Gastrocnemius medialis (tissue), 4 donors: ENCODE measurements around the gene DBNL. TPM values are rescaled to one million over a fixed set of nuclear protein-coding genes. Genes with fewer than 3 reads are reported as not detected.
A peak's percentile ranks its signal among the peaks of the same experiment; 100 is the strongest.

Experiments used
- ATAC-seq, 2 donors: fragments of 150-250 bp; one replicate each; pipeline ENCODE4 v1.9.1; 2016
- DNase-seq, 2 donors: peaks; one replicate each; pipeline ENCODE4 v3.0.0-alpha.2; 2019
- H3K27ac ChIP-seq, 4 donors: fragments of 200-600 bp; sonication (generic); 1 replicate in 1 of 4; 2 replicates in 3 of 4; pipeline ENCODE4 v1.5.1; 2016 to 2018; ENCODE audit warnings: mild to moderate bottlenecking in 2 of 4, moderate library complexity in 1 of 4
- H3K27me3 ChIP-seq, 3 donors: fragments of 200-600 bp; sonication (generic) in 2 of 3; 1 replicate in 1 of 3; 2 replicates in 2 of 3; pipeline versions ENCODE4 v1.5.1 to v1.6.0; 2016 to 2019; ENCODE audit warnings: mild to moderate bottlenecking in 1 of 3, moderate library complexity in 1 of 3
- H3K36me3 ChIP-seq, 2 donors: fragments of 200-600 bp; sonication (generic) in 1 of 2; one replicate each; pipeline ENCODE4 v1.5.1; 2017 to 2018
- H3K4me1 ChIP-seq, 2 donors: fragments of 200-600 bp; sonication (generic) in 1 of 2; one replicate each; pipeline ENCODE4 v1.5.1; 2016 to 2017; ENCODE audit warnings: mild to moderate bottlenecking in 2 of 2
- H3K4me3 ChIP-seq, 4 donors: fragments of 200-600 bp; sonication (generic) in 3 of 4; 1 replicate in 1 of 4; 2 replicates in 3 of 4; pipeline ENCODE4 v1.5.1; 2016 to 2019; ENCODE audit warnings: mild to moderate bottlenecking in 2 of 4
- H3K9me3 ChIP-seq, 3 donors: fragments of 200-600 bp; sonication (generic) in 2 of 3; 1 replicate in 1 of 3; 2 replicates in 2 of 3; pipeline ENCODE4 v1.5.1; 2016 to 2019
- POLR2A ChIP-seq, 2 donors: fragments of 450-650 bp; IDR thresholded peaks; one replicate each; pipeline ENCODE4 v1.6.1; 2017; ENCODE audit warnings: antibody characterized with exemption in 2 of 2, mild to moderate bottlenecking in 2 of 2, moderate library complexity in 2 of 2
- in situ Hi-C, 4 donors: fragments of 200-750 bp; cut with MboI; loops; one replicate each; pipeline versions ENCODE4 v1.15.0 to v1.8.0; 2017; ENCODE audit warnings: low sequenced_read_pairs in 4 of 4
- intact Hi-C: fragments of 100-400 bp; cut with DNase I; formaldehyde crosslinking; loops from one replicate; pipeline ENCODE4 v1.15.1; 2023; ENCODE audit warnings: low total_unique reads
- total RNA-seq, 4 donors: library from RNA; depleted of rRNA; stranded (reverse); fragments of >200 nt; gene quantifications; one replicate each; pipeline versions ENCODE4 v1.1.0 to v1.2.3, GENCODE V29; 2016
- TF ChIP-seq, protein P1 (sequence below), 5 experiments: fragments of 450-650 bp in 3 of 5; fragments of 200-600 bp in 2 of 5; sonication (generic) in 2 of 5; IDR thresholded peaks in 4 of 5; conservative IDR thresholded peaks in 1 of 5; 1 replicate in 4 of 5; 2 replicates in 1 of 5; pipeline ENCODE4 v1.5.1; 2016 to 2019; ENCODE audit warnings: antibody characterized with exemption in 5 of 5, mild to moderate bottlenecking in 3 of 5, moderate library complexity in 3 of 5

DBNL gene
- total RNA-seq, 4 donors from 2014 or later, result 48.0 to 77.2 (median 56.0) TPM

DNA sequence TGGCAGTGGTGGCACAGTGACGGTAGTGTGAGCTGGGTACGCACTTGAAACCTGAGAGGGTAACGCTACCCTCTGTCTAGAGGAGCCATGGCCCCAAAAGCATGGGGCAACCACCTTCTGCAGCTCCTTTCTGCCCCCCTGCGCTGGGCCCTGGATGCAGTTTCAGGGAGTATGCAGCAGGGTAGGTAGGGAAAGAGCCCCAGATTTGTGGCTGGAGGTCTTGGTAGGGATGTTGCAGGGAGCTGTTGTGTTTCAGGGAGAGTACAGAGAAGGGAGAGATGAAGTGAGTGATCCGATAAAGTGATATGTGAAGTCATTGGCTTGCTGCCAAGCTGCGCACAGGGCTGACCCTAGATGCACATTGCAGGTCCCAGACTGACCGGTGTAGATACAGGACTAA is 23.6 kb downstream of the DBNL start:
- TF ChIP-seq, protein P1, sequence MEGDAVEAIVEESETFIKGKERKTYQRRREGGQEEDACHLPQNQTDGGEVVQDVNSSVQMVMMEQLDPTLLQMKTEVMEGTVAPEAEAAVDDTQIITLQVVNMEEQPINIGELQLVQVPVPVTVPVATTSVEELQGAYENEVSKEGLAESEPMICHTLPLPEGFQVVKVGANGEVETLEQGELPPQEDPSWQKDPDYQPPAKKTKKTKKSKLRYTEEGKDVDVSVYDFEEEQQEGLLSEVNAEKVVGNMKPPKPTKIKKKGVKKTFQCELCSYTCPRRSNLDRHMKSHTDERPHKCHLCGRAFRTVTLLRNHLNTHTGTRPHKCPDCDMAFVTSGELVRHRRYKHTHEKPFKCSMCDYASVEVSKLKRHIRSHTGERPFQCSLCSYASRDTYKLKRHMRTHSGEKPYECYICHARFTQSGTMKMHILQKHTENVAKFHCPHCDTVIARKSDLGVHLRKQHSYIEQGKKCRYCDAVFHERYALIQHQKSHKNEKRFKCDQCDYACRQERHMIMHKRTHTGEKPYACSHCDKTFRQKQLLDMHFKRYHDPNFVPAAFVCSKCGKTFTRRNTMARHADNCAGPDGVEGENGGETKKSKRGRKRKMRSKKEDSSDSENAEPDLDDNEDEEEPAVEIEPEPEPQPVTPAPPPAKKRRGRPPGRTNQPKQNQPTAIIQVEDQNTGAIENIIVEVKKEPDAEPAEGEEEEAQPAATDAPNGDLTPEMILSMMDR (IDR thresholded peaks at IDR 0.05 in 4 of 5, conservative IDR thresholded peaks at IDR 0.05 in 1 of 5), result no peak
- no peak for TF ChIP-seq POLR2A (IDR thresholded peaks at IDR 0.05)
- peak; percentile 17 to 20 for ATAC-seq
- no peaks in the 10 kb centered on the region for H3K36me3 ChIP-seq
- in situ Hi-C loops, result no loop called here
- DNase-seq, result peak in 1 of 2 donors; percentile 59
- intact Hi-C loops, result loop anchor here (5.0 kb wide), 2 partner anchors 254 to 514 kb away; partner anchors contain the start of gene TMED4
- peaks cover 60 to 73% of the 10 kb centered on the region in 2 donors for H3K4me1 ChIP-seq
- H3K27ac ChIP-seq, result peak overlapping the region in 3 of 4 donors; percentile 88 to 95 (median 93)
- no peak overlapping the region for H3K4me3 ChIP-seq
- H3K27me3 ChIP-seq, result no peaks in the 10 kb centered on the region
- H3K9me3 ChIP-seq, result no peaks in the 10 kb centered on the region

DNA sequence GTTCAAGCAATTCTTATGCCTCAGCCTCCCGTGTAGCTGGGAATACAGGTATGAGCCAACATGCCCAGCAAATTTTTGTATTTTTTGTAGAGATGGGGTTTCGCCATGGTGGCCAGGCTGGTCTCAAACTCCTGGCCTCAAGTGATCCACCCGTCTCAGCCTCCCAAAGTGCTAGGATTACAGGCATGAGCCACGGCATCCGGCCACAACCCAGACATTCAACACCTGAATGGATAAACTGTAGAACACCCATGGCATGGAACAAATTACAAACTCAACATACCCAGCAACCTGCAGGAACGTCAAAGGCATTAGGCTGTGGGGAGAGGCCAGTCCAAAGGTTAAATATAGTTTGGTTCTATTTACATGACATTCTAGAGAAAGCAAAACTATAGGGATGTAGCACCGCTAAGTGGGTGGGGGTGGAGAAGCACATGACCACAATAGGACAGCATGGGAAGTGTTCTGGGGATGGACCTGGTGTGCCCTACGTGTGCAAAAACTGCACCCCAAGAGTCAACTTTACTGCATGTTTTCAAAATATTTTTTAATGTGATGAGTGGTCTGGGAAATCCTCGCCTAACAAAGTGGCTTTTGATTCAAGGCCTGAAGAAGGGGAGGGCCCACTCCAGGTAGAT is 27.3 kb downstream of the DBNL start:
- H3K4me1 ChIP-seq, result peaks cover 38 to 46% of the 10 kb centered on the region in 2 donors
- DNase-seq, result no peak
- no peak for ATAC-seq
- intact Hi-C loops (no loop called here), in situ Hi-C loops (no loop called here)
- H3K27ac ChIP-seq, result peak overlapping the region; percentile 71 to 87 (median 81)
- no peak overlapping the region for H3K4me3 ChIP-seq
- peaks cover 0 to 14% of the 10 kb centered on the region in 2 donors for H3K36me3 ChIP-seq
- no peaks in the 10 kb centered on the region for H3K9me3 ChIP-seq
- H3K27me3 ChIP-seq, result no peaks in the 10 kb centered on the region
- TF ChIP-seq POLR2A (IDR thresholded peaks at IDR 0.05), result no peak
- TF ChIP-seq, protein P1 (IDR thresholded peaks at IDR 0.05 in 4 of 5, conservative IDR thresholded peaks at IDR 0.05 in 1 of 5), result no peak

DNA sequence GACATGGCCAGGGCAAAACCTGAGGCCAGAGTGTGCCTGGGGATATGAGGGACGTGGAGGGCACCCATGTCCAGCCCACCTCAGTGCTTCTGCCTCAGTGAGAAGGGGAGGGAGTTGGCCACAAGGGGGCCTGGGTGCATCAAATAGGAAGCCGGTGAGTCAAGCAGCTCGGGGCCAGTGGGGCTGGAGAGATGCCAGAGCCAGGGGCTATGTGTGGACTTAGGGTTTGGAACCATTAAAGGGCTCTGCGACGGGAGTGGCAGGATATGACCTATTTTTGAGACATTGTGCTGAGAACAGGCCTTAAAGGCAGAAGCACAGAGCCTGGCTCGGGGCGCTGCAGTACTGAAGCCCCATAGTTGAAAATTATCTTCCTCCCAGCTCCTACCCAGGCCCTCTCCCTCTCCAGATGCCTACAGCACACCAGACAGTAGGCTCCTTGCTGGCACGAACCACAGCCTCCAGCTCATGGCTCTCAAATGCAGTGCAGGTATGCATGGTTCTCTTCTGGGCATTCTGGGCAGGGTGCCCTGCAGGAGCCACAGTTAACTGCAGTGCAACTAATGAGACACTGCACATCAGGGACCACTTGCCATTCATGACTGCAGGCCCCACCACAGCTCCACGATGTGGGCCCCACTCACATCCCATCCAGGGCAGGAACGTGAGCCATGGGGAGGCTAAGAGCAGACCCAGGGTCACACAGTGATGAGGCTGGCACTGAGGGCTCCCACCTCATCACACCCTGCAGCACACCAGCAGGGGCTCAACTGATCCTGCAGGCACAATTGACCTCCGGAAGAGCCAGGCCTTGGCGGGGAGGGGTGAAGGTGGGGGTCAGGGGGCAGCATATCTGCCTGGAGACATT is 28.1 kb downstream of the DBNL start:
- intact Hi-C loops (no loop called here), in situ Hi-C loops (no loop called here)
- H3K4me3 ChIP-seq, result no peak overlapping the region
- peaks cover 0 to 21% of the 10 kb centered on the region in 2 donors for H3K36me3 ChIP-seq
- H3K27ac ChIP-seq, result peak overlapping the region; percentile 71 to 87 (median 81)
- TF ChIP-seq POLR2A (IDR thresholded peaks at IDR 0.05), result no peak
- TF ChIP-seq, protein P1 (IDR thresholded peaks at IDR 0.05 in 4 of 5, conservative IDR thresholded peaks at IDR 0.05 in 1 of 5), result peak; percentile 37 to 69 (median 58)
- H3K27me3 ChIP-seq, result no peaks in the 10 kb centered on the region
- DNase-seq, result peak in 1 of 2 donors; percentile 77
- peak in 1 of 2 donors; percentile 37 for ATAC-seq
- peaks cover 30 to 43% of the 10 kb centered on the region in 2 donors for H3K4me1 ChIP-seq
- no peaks in the 10 kb centered on the region for H3K9me3 ChIP-seq

DNA sequence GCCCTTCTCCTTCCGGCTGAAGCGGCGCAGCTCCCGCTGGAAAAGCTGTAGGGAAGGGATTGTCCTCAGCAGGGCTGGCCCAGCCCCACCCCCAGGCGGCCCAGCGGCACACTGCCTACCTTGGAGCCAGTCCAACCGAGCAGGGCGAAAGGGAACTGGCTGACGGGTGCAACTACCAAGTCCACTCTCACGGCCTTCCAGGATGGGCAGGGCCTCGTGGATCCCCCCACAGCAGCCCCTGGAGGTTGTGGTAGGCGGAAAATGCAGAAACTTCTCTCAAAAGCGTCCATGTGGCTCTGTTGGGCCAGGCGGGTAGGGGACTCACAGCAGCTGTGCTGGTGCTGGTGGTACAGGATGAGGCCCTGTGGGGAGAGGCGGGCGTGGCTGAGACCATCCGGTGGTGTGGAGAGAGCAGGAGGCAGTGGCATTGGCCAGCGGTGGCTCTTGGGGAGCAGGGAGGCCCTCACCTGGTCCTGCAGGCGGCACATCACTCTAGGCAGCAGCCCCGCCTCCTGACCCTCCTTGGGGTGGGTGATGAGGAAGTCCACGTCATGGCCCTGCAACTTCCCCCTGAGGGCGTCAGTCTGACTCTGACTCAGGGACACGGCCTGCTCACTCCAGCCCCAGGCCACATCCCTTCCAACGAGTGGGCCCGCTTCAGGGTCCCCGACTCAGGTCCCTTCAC is 29.3 kb downstream of the DBNL start:
- Histone ChIP-seq H3K4me3 (no peak overlapping the region), H3K27me3 (no peaks in the 10 kb centered on the region), H3K4me1 (peaks cover 36 to 46% of the 10 kb centered on the region in 2 donors), H3K36me3 (peaks cover 0 to 29% of the 10 kb centered on the region in 2 donors), H3K27ac (peak overlapping the region; percentile 71 to 87 (median 81)), H3K9me3 (no peaks in the 10 kb centered on the region)
- in situ Hi-C loops (no loop called here), intact Hi-C loops (no loop called here)
- DNase-seq (peak; percentile 71 to 87), ATAC-seq (peak; percentile 59 to 66)
- TF ChIP-seq, protein P1 (IDR thresholded peaks at IDR 0.05 in 4 of 5, conservative IDR thresholded peaks at IDR 0.05 in 1 of 5), result peak in 1 of 5 experiments; percentile 29
- TF ChIP-seq POLR2A (IDR thresholded peaks at IDR 0.05), result peak in 1 of 2 donors; percentile 32
